BE2C (cell line): ENCODE data around the gene TFEB.

Experiments
- DNase-seq: peaks from one replicate; pipeline ENCODE4 v3.0.0-alpha.2; 2020
- H3K27me3 ChIP-seq: fragments of 250-450 bp; sonication (Bioruptor Pico); 2 replicates; pipeline ENCODE4 v1.5.1; 2020; ENCODE audit warnings: mild to moderate bottlenecking
- H3K36me3 ChIP-seq: fragments of 250-450 bp; sonication (Bioruptor Pico); 2 replicates; pipeline ENCODE4 v1.5.1; 2020; ENCODE audit warnings: mild to moderate bottlenecking
- H3K4me1 ChIP-seq: fragments of 250-450 bp; sonication (Bioruptor Pico); 2 replicates; pipeline ENCODE4 v1.5.1; 2020
- H3K4me3 ChIP-seq: 2 replicates; pipeline ENCODE4 v1.5.1; 2011; ENCODE audit warnings: low read depth, low read length
- H3K9me3 ChIP-seq: fragments of 250-450 bp; sonication (Bioruptor Pico); 2 replicates; pipeline ENCODE4 v1.5.1; 2020
- TF ChIP-seq, protein P1 (sequence below): IDR thresholded peaks from 2 replicates; pipeline ENCODE4 v1.5.1; 2012; ENCODE audit warnings: mild to moderate bottlenecking, low read depth, low read length

The TFEB gene

GRCh38 chr6:41732149-41732548 is 3.3 kb downstream of the TFEB start:
- no peak for DNase-seq
- Histone ChIP-seq H3K27me3 (no peaks in the 10 kb centered on the region), H3K4me3 (no peak overlapping the region), H3K36me3 (no peaks in the 10 kb centered on the region), H3K4me1 (peaks cover 21% of the 10 kb centered on the region), H3K9me3 (no peaks in the 10 kb centered on the region)
- TF ChIP-seq, protein P1, sequence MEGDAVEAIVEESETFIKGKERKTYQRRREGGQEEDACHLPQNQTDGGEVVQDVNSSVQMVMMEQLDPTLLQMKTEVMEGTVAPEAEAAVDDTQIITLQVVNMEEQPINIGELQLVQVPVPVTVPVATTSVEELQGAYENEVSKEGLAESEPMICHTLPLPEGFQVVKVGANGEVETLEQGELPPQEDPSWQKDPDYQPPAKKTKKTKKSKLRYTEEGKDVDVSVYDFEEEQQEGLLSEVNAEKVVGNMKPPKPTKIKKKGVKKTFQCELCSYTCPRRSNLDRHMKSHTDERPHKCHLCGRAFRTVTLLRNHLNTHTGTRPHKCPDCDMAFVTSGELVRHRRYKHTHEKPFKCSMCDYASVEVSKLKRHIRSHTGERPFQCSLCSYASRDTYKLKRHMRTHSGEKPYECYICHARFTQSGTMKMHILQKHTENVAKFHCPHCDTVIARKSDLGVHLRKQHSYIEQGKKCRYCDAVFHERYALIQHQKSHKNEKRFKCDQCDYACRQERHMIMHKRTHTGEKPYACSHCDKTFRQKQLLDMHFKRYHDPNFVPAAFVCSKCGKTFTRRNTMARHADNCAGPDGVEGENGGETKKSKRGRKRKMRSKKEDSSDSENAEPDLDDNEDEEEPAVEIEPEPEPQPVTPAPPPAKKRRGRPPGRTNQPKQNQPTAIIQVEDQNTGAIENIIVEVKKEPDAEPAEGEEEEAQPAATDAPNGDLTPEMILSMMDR: no peak

DNA sequence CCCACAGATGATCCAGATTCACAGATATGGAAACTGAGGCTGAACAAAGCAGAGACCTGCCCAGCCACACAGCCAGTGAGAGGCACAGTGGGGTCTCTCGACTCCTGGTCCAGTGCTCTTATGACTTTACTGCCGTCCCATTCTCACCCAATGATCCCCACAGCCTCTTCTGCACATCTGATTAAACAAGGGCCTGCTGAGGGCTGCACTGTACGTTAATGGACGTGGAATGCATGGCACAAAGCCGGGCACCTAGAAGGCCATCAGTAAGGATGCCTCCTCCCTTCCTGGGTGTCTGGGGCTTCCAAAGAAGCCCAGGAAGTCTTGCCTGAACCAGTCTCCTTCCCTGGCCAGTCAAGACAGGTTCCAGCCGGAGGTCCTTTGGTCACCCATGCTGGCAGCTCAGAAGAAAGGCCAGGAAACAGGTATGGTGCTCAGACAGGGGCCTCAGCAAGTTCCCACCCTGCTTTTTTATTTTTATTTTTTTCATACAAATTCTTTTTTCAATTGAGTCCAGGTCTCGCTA is 3.8 kb downstream of the TFEB start:
- Histone ChIP-seq H3K4me3 (no peak overlapping the region), H3K4me1 (peaks cover 21% of the 10 kb centered on the region), H3K27me3 (no peaks in the 10 kb centered on the region), H3K9me3 (no peaks in the 10 kb centered on the region), H3K36me3 (no peaks in the 10 kb centered on the region)
- no peak for DNase-seq
- TF ChIP-seq, protein P1: no peak

GRCh38 chr6:41730531-41731436 is 4.6 kb downstream of the TFEB start:
- Histone ChIP-seq H3K27me3 (no peaks in the 10 kb centered on the region), H3K4me3 (no peak overlapping the region), H3K9me3 (no peaks in the 10 kb centered on the region), H3K4me1 (peaks cover 19% of the 10 kb centered on the region), H3K36me3 (no peaks in the 10 kb centered on the region)
- DNase-seq: no peak
- TF ChIP-seq, protein P1: no peak

GRCh38 chr6:41729624-41730023 is 5.8 kb downstream of the TFEB start:
- no peak overlapping the region for H3K4me3 ChIP-seq
- DNase-seq: no peak
- H3K9me3 ChIP-seq: no peaks in the 10 kb centered on the region
- TF ChIP-seq, protein P1: no peak
- H3K4me1 ChIP-seq: peaks cover 24% of the 10 kb centered on the region
- no peaks in the 10 kb centered on the region for H3K36me3 ChIP-seq
- no peaks in the 10 kb centered on the region for H3K27me3 ChIP-seq

DNA sequence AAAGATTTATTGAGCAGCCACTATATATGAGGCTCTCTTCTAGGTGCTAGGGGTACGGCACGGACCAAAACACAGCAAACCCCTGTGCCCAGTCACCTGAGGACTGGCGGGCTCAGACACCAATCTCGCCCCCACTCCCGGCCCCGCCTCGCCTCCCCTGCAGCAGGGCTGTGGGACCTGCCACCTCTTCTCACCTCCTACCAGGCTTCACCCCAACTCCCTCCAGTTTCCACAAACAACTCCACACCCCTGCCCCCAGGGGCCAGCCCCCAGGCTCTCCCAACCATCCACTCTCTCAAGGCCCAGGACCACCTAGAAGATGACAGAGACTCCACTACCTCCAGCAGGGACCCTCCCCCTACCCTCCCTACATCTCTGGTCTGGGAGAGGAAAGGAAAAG is 6.5 kb downstream of the TFEB start:
- Histone ChIP-seq H3K4me3 (no peak overlapping the region), H3K4me1 (peaks cover 31% of the 10 kb centered on the region), H3K9me3 (no peaks in the 10 kb centered on the region), H3K27me3 (no peaks in the 10 kb centered on the region), H3K36me3 (no peaks in the 10 kb centered on the region)
- TF ChIP-seq, protein P1: no peak
- no peak for DNase-seq
